HG03439 (cell line): Measurements from ENCODE around the gene CCS.
"Not testable (repeated sequence)": the region's sequence is repeated elsewhere in the genome, so short reads cannot be mapped to it uniquely, and the experiment has no call there.

ENCODE experiments used
- ATAC-seq: cut with Tn5 transposase; IDR thresholded peaks from one replicate; pipeline ENCODE4 v1.9.1; 2021; ENCODE audit warnings: mild to moderate bottlenecking, moderate library complexity; ENCODE audit not compliant: unreplicated experiment

The CCS gene

GRCh38 chr11:66592457-66593302, at the start of gene CCS, which contains the start of gene CCDC87:
Gene CCS (plus strand): TSS chr11:66593185. CDS start chr11:66593262, 77 bp downstream.
Gene CCDC87 (minus strand): TSS chr11:66593063. CDS start chr11:66593015, 48 bp downstream.
- ATAC-seq, result peak; percentile 94

- no peak for ATAC-seq
Observed at GRCh38 chr11:66543263-66544107, 49.5 kb upstream of the CCS start.

GRCh38 chr11:66544952-66545351, 48.0 kb upstream of the CCS start:
- not testable (repeated sequence) for ATAC-seq

- ATAC-seq, result peak; percentile 79
Observed at GRCh38 chr11:66545701-66546367, 47.2 kb upstream of the CCS start, which contains the start of gene ZDHHC24. Gene ZDHHC24 (minus strand): TSS chr11:66546048. CDS start chr11:66546003, 45 bp downstream.

- no peak for ATAC-seq
Observed at GRCh38 chr11:66546368-66546965, 46.5 kb upstream of the CCS start, which contains the start of gene ACTN3. Gene ACTN3 (plus strand): TSS chr11:66546903. CDS start chr11:66546938, 35 bp downstream.

- no peak for ATAC-seq
Observed at GRCh38 chr11:66546966-66547661, 45.9 kb upstream of the CCS start.

GRCh38 chr11:66547662-66548009, 45.3 kb upstream of the CCS start:
- no peak for ATAC-seq

GRCh38 chr11:66548041-66548440, 44.9 kb upstream of the CCS start:
- no peak for ATAC-seq

- no peak for ATAC-seq
Observed at GRCh38 chr11:66548774-66549630, 44.0 kb upstream of the CCS start.

GRCh38 chr11:66549696-66550095, 43.3 kb upstream of the CCS start:
- no peak for ATAC-seq

- ATAC-seq, result no peak
Observed at GRCh38 chr11:66550887-66551286, 42.1 kb upstream of the CCS start.

GRCh38 chr11:66554602-66555001, 38.4 kb upstream of the CCS start:
- no peak for ATAC-seq

GRCh38 chr11:66555416-66555815, 37.6 kb upstream of the CCS start:
- ATAC-seq, result no peak

GRCh38 chr11:66556086-66556485, 36.9 kb upstream of the CCS start:
- ATAC-seq, result no peak

GRCh38 chr11:66557733-66558326, 35.2 kb upstream of the CCS start:
- no peak for ATAC-seq

GRCh38 chr11:66559142-66559865, 33.7 kb upstream of the CCS start:
- ATAC-seq, result no peak

- ATAC-seq, result no peak
Observed at GRCh38 chr11:66559866-66560676, 32.9 kb upstream of the CCS start.
